Measurements from ENCODE around the gene TP73.

TP73 gene

GRCh38 chr1:3785456-3786157 is 133.3 kb downstream of the TP73 start:
- TF ChIP-seq, protein P1, sequence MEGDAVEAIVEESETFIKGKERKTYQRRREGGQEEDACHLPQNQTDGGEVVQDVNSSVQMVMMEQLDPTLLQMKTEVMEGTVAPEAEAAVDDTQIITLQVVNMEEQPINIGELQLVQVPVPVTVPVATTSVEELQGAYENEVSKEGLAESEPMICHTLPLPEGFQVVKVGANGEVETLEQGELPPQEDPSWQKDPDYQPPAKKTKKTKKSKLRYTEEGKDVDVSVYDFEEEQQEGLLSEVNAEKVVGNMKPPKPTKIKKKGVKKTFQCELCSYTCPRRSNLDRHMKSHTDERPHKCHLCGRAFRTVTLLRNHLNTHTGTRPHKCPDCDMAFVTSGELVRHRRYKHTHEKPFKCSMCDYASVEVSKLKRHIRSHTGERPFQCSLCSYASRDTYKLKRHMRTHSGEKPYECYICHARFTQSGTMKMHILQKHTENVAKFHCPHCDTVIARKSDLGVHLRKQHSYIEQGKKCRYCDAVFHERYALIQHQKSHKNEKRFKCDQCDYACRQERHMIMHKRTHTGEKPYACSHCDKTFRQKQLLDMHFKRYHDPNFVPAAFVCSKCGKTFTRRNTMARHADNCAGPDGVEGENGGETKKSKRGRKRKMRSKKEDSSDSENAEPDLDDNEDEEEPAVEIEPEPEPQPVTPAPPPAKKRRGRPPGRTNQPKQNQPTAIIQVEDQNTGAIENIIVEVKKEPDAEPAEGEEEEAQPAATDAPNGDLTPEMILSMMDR (IDR thresholded peaks at IDR 0.05; ENCODE audit: low read depth, low read length), result no peak

More at GRCh38 chr1:3785456-3786157, 133.3 kb downstream of the TP73 start:
- H3K4me3 ChIP-seq (ENCODE audit: low read depth, low read length), result no peak overlapping the region

Data from WI38 (cell line).